Measurements from ENCODE around the gene CDH10. TPM values are rescaled to one million over a fixed set of nuclear protein-coding genes. Genes with fewer than 3 reads are reported as not detected.

CDH10 gene
- total RNA-seq, 2 experiments from 2014 or later: not detected

- intact Hi-C loops (cut with micrococcal nuclease; ENCODE audit: unreplicated experiment): no loop called here
- Histone ChIP-seq H3K4me1 (ENCODE audit: insufficient read depth, low read length, poor library complexity, severe bottlenecking) (no peaks in the 10 kb centered on the region), H3K27ac (ENCODE audit: low read depth, low read length, poor library complexity, severe bottlenecking) (no peak overlapping the region), H3K79me2 (ENCODE audit: insufficient read depth, low read depth, low read length) (no peaks in the 10 kb centered on the region), H3K9me3 (ENCODE audit: low read length) (no peaks in the 10 kb centered on the region), H3K36me3 (ENCODE audit: insufficient read depth, low read length) (no peaks in the 10 kb centered on the region), H3K4me3 (ENCODE audit: low read depth, low read length, poor library complexity, severe bottlenecking) (no peak overlapping the region), H3K4me2 (ENCODE audit: low read length) (no peak overlapping the region), H3K9me2 (ENCODE audit: insufficient read depth, low read length) (0 out of 2 replicates have a peak, but pooled peaks cover 3% of the 10 kb centered on the region), H4K20me1 (ENCODE audit: insufficient read depth, low read length) (no peaks in the 10 kb centered on the region), H2AFZ (ENCODE audit: low read length) (no peak overlapping the region)
- BruUV-seq (replicated peaks): no TSS peak
- no peak for DNase-seq (ENCODE audit: low spot score)
- POLR2A ChIA-PET: no interaction called here
- CTCF ChIA-PET (ENCODE audit: unreplicated experiment): no interaction called here
- TF ChIP-seq EZH2phosphoT487 (IDR thresholded peaks at IDR 0.05; ENCODE audit: borderline replicate concordance, low read depth, low read length) (no peak), CTCF (conservative IDR thresholded peaks at IDR 0.05; ENCODE audit: low read length) (no peak)
These were observed 157.2 kb downstream of the CDH10 start for GRCh38 chr5:24487368-24488229.

GRCh38 chr5:24480952-24481351, 163.8 kb downstream of the CDH10 start:
- Histone ChIP-seq H3K4me2 (ENCODE audit: low read length) (no peak overlapping the region), H2AFZ (ENCODE audit: low read length) (no peak overlapping the region), H3K79me2 (ENCODE audit: insufficient read depth, low read depth, low read length) (no peaks in the 10 kb centered on the region), H3K4me1 (ENCODE audit: insufficient read depth, low read length, poor library complexity, severe bottlenecking) (no peaks in the 10 kb centered on the region), H3K36me3 (ENCODE audit: insufficient read depth, low read length) (no peaks in the 10 kb centered on the region), H3K27ac (ENCODE audit: low read depth, low read length, poor library complexity, severe bottlenecking) (no peak overlapping the region), H3K4me3 (ENCODE audit: low read depth, low read length, poor library complexity, severe bottlenecking) (no peak overlapping the region), H3K9me2 (ENCODE audit: insufficient read depth, low read length) (no peaks in the 10 kb centered on the region), H3K9me3 (ENCODE audit: low read length) (no peaks in the 10 kb centered on the region), H4K20me1 (ENCODE audit: insufficient read depth, low read length) (no peaks in the 10 kb centered on the region)
- intact Hi-C loops (cut with micrococcal nuclease; ENCODE audit: unreplicated experiment): no loop called here
- CTCF ChIA-PET (ENCODE audit: unreplicated experiment): no interaction called here
- DNase-seq (ENCODE audit: low spot score): no peak
- POLR2A ChIA-PET: interaction anchor here (0.7 kb wide), 1 partner anchor 461 kb away, joined by 3 read pairs; no protein-coding TSS in a partner anchor
- TF ChIP-seq EZH2phosphoT487 (IDR thresholded peaks at IDR 0.05; ENCODE audit: borderline replicate concordance, low read depth, low read length) (no peak), CTCF (conservative IDR thresholded peaks at IDR 0.05; ENCODE audit: low read length) (no peak)
- BruUV-seq (replicated peaks): no TSS peak

DNA sequence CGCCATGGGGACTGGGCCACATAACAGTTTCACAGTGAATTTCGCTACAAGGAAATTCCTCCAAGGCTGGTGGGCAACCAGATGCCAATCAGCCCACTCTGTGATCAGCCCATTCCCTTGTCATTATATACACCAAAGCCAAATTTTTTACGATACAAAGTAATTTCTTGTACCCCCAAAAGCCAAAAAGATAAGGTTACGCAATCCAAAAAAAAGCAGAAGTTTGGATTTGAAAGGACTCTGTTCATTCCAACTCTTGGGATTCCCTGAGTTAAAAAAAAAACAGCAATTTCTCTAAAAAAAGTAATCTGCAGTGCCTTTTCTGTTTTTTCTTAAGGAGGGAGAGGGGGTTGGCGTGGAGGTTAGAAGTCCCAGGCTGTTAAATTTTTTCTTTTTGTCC, 166.8 kb downstream of the CDH10 start:
- no peak overlapping the region for H3K4me3 ChIP-seq (ENCODE audit: low read depth, low read length, poor library complexity, severe bottlenecking)
- ChIA-PET POLR2A (interaction anchor here (0.7 kb wide), 1 partner anchor 54 kb away, joined by 4 read pairs; no protein-coding TSS in a partner anchor), CTCF (ENCODE audit: unreplicated experiment) (no interaction called here)
- no peaks in the 10 kb centered on the region for H4K20me1 ChIP-seq (ENCODE audit: insufficient read depth, low read length)
- H3K4me1 ChIP-seq (ENCODE audit: insufficient read depth, low read length, poor library complexity, severe bottlenecking): no peaks in the 10 kb centered on the region
- no peak for TF ChIP-seq EZH2phosphoT487 (IDR thresholded peaks at IDR 0.05; ENCODE audit: borderline replicate concordance, low read depth, low read length)
- no peak for TF ChIP-seq CTCF (conservative IDR thresholded peaks at IDR 0.05; ENCODE audit: low read length)
- H3K9me3 ChIP-seq (ENCODE audit: low read length): peaks cover 16% of the 10 kb centered on the region; the same call in 1 of the 2 replicates
- intact Hi-C loops (cut with micrococcal nuclease; ENCODE audit: unreplicated experiment): no loop called here
- BruUV-seq (replicated peaks): no TSS peak
- H3K4me2 ChIP-seq (ENCODE audit: low read length): no peak overlapping the region
- no peak overlapping the region for H3K27ac ChIP-seq (ENCODE audit: low read depth, low read length, poor library complexity, severe bottlenecking)
- no peaks in the 10 kb centered on the region for H3K36me3 ChIP-seq (ENCODE audit: insufficient read depth, low read length)
- no peaks in the 10 kb centered on the region for H3K79me2 ChIP-seq (ENCODE audit: insufficient read depth, low read depth, low read length)
- H2AFZ ChIP-seq (ENCODE audit: low read length): no peak overlapping the region
- no peaks in the 10 kb centered on the region for H3K9me2 ChIP-seq (ENCODE audit: insufficient read depth, low read length)
- DNase-seq (ENCODE audit: low spot score): no peak
